GM19438 (cell line): Measurements from ENCODE around the gene RYR2.

Source experiments
- ATAC-seq: cut with Tn5 transposase; IDR thresholded peaks from one replicate; pipeline ENCODE4 v1.9.1; 2021; ENCODE audit warnings: low read depth; ENCODE audit not compliant: unreplicated experiment

Gene RYR2

GRCh38 chr1:237029850-237030535 lies 12.0 kb upstream of the RYR2 start:
- ATAC-seq: no peak

DNA sequence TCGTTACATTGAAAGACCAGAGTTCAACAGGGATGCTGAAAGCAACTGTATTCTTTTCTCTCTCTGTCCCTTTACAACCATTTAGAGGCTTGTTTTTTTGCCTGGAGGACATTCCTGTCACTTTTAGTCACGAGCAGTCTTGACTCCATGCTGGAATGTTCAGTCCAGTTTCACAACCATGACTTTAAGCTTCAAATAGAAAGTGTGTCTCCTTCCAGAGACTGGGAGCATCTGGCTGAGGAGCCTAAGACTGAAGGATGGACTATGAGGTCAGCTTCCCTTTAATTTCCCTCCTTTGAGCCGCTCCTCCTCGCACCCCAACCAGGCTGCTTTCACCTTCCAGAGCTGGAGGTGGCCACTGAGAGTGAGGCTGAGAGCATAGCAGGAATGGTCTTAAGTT lies 10.5 kb upstream of the RYR2 start:
- no peak for ATAC-seq

DNA sequence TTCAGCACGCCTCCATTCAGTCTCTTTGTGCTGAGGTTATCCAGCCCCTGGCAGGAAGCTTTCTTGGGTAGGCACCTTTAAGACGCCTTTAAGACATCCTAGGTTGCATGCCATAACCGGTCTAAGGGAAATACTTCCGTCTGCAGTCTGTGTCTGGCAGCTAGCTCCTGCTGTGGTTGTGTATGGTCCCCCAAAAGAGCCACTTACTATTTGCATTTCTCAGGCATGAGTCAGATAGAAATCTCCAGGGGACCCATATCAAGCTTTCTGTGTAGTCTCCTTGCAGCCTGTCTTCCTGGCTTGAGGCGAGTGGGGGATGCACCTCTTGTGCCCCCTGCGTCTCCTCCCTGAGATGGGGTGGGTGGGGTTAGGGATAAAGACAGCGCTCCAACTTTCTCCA lies 10.0 kb upstream of the RYR2 start:
- ATAC-seq: peak; percentile 90

DNA sequence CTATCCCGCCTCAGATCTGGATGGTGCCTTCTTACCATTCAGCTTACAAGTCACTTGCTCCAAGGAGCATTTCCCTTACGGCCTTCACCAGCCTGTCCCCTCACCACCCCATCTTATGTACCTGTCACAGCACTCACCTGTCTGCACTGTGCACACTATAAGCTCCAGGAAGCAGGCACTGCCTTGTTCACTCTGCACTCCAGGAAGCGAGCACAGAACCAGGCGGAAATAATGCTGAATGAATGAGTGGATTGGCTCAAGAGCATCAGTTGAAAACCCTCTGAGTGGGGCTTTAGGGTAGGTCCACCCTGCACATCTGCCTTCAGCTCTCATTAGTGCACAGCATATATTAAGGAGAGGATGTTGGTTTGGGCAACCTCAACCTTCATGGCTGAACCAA lies 8.9 kb upstream of the RYR2 start:
- no peak for ATAC-seq

DNA sequence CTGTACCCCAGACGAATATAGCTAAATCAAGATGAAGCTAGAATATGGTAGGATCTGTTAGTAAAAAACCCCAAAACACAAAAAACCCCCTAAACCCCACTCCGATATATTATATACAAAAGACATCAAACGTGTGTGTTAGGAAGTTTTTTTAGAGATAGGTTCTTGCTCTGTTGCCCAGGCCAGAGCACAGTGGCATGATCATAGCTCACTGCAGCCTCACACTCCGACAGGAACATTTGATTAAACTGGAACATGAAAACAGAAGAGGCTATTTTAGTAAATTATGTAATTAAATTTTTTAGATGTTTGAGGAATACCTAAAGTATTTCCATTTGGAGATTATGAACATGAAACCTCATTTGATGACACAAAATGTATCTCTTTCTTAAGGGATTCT lies 8.2 kb upstream of the RYR2 start:
- no peak for ATAC-seq

DNA sequence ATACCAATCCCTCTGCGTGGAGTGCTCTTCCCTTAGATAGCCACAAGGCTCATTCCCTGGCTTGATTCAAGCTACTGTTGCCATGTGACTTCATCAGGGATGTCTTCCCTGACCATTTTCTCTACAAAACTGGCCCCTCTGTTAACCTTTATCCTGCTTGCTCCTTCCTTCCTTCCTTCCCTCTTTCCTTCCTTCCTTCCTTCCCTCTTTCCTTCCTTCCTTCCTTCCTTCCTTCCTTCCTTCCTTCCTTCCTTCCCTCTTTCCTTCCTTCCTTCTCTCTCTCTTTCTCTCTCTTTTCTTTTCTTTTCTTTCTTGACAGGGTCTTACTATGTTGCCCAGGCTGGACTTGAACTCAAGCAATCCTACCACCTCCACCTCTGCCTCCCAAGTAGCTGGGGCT lies 6.2 kb upstream of the RYR2 start:
- no peak for ATAC-seq

- no peak for ATAC-seq
These were observed 3.8 kb upstream of the RYR2 start for GRCh38 chr1:237038211-237038610.

DNA sequence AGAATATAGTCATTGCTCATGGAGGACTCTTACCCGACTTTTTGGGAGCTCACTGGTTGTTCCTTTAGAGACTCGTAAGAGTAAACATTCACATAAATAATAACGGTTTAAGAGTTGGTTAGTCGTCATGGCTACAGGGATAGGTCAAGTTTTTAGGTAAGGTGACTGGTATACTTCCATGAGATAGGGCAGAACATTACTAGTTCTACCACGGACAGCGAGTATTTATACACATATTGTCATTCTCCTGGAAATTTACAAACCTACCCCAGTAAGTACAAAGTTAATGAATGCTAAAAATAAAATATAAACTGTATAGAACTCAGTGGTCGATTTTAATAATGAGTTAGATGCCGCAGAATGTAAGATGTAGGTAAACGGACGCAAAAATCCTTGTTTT lies 1.2 kb upstream of the RYR2 start:
- ATAC-seq: no peak

DNA sequence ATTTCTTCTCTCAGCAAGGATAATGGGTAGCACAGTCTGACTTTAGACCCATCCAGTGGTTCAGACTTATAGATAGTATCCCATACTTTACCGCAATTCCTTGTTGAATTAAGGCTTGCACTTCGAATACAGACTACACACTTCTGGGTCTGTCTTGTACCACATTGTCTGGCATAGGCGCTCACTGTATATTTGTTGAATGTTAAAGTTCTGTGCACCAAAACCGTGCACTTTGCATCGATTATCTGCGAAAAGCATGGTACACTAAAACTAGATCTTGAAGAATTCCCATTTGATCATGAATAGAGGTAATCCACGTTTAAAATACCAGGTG lies 556 bp upstream of the RYR2 start:
- no peak for ATAC-seq

GRCh38 chr1:237042526-237042891 lies 525 bp downstream of the RYR2 start:
- ATAC-seq: no peak

DNA sequence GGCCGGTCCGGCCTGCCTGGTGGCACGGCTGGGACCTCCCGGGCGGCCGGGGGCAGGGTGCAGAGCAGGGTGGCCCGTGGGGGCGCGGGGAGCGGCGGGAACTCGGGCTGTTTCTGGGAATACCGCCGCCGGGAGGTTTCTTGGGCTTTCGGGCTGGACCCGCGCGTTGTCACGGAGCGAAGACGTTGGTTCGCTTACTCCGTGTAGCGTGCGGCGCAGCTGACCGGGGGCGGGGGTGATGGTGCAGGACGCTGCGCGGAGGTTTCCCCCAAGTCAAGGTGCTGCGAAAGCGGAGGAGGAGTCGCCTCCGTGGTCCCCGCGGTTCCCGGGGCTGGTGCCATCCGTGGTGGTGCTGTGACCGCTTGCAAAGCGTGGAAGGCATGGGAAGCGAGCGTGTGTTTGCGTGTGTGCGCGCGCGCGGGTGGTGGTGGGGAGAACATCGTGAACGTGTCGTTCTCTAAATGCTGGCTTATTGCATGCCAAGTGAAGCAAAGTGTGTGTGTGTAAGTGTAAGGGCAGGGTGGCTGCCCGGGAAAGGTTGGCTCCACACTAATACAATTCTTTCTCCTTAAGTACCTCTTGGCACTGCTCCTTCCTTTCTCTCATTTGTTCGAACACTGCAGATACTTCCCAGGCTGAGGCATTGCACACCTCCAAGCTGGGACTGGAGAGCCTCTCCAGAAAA lies 1.1 kb downstream of the RYR2 start:
- ATAC-seq: no peak

DNA sequence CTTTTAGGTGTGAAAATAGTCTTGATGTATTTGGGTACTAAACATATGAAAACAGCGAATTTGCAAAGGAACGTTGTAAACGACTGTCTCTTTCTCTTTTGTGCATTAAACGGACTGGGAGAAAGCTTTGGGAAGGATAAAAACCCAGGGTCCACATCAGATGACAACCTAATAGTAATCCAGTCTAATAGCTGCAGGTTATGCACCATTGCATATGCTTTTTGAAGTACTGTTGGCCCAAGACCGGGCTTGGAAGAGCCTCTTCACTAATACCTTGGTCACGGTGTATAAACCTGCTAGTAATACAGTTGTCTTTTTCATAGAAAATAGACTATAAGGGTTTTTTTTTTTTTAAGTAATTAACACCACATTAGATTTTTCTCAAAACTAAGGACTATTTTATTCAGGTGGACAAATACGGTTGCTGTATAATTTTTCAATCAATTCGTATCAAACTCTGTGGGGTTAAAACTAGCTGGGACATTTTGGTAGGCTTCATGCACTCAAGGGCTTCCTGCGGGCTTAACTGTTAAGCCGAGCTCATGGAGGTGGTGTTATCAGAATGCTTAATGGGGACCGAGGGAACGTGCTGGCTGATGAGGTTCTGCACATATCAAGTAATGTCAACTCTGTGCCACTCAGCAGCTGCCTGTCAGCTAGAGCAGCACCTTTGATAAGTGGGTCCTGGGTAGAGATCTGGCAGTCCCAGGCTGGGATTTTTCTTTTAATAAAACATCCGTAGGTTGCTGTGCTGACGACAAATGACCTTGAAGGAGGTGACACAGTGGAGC lies 2.1 kb downstream of the RYR2 start:
- no peak for ATAC-seq

DNA sequence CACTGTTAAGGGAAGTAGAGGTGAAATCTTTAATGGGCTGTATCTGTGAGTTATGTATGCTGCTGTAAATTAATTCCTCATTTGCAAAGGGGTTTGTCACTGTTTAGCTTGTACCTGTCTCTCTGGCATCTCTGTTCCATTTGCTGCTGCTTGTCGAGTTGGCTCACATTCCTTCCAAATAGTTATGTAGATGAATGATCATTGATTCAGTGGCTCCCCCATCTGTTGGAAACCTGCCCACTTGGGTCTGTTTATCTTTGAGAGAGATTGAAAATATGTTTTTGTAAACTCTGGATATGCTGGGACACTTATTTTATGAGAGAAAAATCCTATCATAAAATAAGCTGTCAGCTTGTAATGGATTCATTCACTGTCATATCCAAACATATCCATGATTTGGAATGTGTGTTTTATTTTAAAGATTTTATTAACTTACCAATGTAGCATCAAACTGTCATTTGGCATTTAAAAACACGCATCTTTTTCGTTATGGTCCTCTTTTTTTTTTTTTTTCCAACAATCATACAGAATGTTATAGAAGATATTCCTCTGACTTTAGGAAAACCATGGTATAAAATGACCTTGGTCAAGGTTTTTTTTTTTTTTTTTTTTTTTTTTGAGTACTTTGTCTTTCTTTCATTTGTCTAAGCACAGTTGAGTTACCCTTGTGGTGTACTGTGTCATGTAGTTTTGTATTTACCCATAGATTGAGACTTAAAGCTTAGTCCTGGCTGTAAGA lies 3.5 kb downstream of the RYR2 start:
- ATAC-seq: no peak

- no peak for ATAC-seq
These were observed 6.8 kb downstream of the RYR2 start for GRCh38 chr1:237048803-237049202.

- no peak for ATAC-seq
These were observed 8.2 kb downstream of the RYR2 start for GRCh38 chr1:237050185-237050584.

GRCh38 chr1:237050915-237051314 lies 8.9 kb downstream of the RYR2 start:
- no peak for ATAC-seq

GRCh38 chr1:237054313-237054712 lies 12.3 kb downstream of the RYR2 start:
- ATAC-seq: no peak

DNA sequence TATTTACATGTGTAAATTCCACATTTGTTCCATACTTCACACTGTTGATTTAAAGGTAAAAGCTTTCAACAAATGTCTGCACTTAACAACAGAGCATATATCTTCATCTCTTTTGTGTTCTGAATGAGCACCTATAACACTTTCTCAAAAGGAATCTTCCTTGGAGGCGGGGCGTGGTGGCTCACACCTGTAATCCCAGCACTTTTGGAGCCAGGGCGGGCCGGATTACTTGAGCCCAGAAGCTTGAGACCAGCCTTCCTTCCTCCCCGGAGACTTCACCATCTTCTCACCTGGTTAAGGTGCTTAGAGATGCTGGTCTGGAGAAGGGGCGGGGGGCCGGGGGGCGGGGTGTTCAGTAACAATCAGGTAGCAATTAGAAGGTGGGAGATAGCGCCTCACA lies 16.5 kb downstream of the RYR2 start:
- ATAC-seq: no peak

- ATAC-seq: no peak
These were observed 17.3 kb downstream of the RYR2 start for GRCh38 chr1:237059244-237059643.

DNA sequence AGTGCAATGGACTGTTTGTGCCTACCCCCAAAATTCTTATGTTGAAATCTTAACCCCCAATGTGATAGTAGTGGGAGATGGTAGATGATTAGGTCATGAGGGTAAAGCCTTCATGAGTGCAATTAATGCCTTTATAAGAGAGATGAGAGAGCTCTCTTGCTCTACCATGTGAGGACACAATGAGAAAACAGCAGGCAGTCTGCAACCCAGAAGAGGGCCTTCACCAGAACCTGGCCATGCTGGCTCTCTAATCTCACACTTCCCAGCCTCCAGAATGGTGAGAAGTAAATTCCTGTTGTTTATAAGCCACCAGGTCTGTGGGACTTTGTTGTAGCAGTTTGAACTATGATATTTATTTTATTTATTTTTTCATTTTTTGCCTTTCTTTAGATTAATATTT lies 21.0 kb downstream of the RYR2 start:
- ATAC-seq: no peak

DNA sequence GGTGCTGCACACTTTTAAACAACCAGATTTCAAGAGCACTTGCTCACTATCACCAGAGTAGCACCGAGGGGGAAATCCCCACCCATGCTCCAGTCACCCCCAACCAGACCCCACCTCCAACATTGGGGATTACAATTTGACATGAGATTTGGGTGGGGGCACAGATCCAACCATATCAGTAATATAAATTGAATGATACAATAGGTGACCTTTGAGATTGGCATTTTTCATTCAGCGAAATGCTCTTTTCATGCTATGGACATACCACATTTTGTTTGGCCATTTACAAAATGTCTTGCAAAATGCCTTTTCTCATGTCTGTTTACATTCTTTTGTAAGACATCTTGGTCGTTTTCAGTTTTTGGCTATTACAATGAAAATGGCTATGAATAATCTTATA lies 23.9 kb downstream of the RYR2 start:
- ATAC-seq: no peak
